Liver (tissue), 9 donors: ENCODE measurements around the gene HAVCR1. TPM values are rescaled to one million over a fixed set of nuclear protein-coding genes. Genes with fewer than 3 reads are reported as not detected.

Experiments used
- DNase-seq: peaks from one replicate; pipeline ENCODE4 v3.0.0-alpha.2; 2017; ENCODE audit warnings: low spot score
- H3K27ac ChIP-seq, 2 donors: one replicate each; pipeline ENCODE4 v1.7.0; 2013; ENCODE audit warnings: inconsistent platforms in 2 of 2, low read length in 2 of 2, control low read depth in 1 of 2, low read depth in 1 of 2, mild to moderate bottlenecking in 1 of 2
- H3K27me3 ChIP-seq, 4 donors: one replicate each; pipeline versions ENCODE4 v1.6.1 to v1.7.0; 2013; ENCODE audit warnings: low read length in 3 of 4, inconsistent platforms in 1 of 4, mild to moderate bottlenecking in 1 of 4, moderate library complexity in 1 of 4; ENCODE audit not compliant: control insufficient read depth in 4 of 4, insufficient read depth in 4 of 4
- H3K36me3 ChIP-seq, 4 donors: one replicate each; pipeline versions ENCODE4 v1.6.1 to v1.7.0; 2013; ENCODE audit warnings: low read length in 3 of 4, mild to moderate bottlenecking in 3 of 4, low read depth in 1 of 4, moderate library complexity in 1 of 4; ENCODE audit not compliant: control insufficient read depth in 4 of 4, insufficient read depth in 3 of 4
- H3K4me1 ChIP-seq, 4 donors: one replicate each; pipeline versions ENCODE4 v1.6.1 to v1.7.0; 2013; ENCODE audit warnings: low read length in 3 of 4, mild to moderate bottlenecking in 3 of 4, moderate library complexity in 1 of 4; ENCODE audit not compliant: control insufficient read depth in 4 of 4, insufficient read depth in 4 of 4
- H3K4me3 ChIP-seq, 3 donors: one replicate each; pipeline versions ENCODE4 v1.6.1 to v1.7.0; 2013; ENCODE audit warnings: low read length in 3 of 3, control low read depth in 1 of 3, low read depth in 1 of 3, mild to moderate bottlenecking in 1 of 3
- H3K9ac ChIP-seq, 2 donors: one replicate each; pipeline ENCODE4 v1.7.0; 2013; ENCODE audit warnings: low read length in 2 of 2, mild to moderate bottlenecking in 2 of 2, moderate library complexity in 2 of 2, control low read depth in 1 of 2, low read depth in 1 of 2
- H3K9me3 ChIP-seq, 4 donors: one replicate each; pipeline versions ENCODE4 v1.6.1 to v1.7.0; 2013; ENCODE audit warnings: low read length in 3 of 4; ENCODE audit not compliant: control insufficient read depth in 4 of 4
- FOXA1 ChIP-seq: IDR thresholded peaks from 2 replicates; pipeline ENCODE4 v1.6.1; 2016; ENCODE audit warnings: antibody characterized with exemption
- FOXA2 ChIP-seq: IDR thresholded peaks from 2 replicates; pipeline ENCODE4 v1.6.1; 2016; ENCODE audit warnings: antibody characterized with exemption
- GABPA ChIP-seq, 2 donors: IDR thresholded peaks in 1 of 2; conservative IDR thresholded peaks in 1 of 2; 2 replicates each; pipeline ENCODE4 v1.6.1; 2016; ENCODE audit warnings: antibody characterized with exemption in 2 of 2, mild to moderate bottlenecking in 1 of 2, moderate library complexity in 1 of 2
- HNF4A ChIP-seq, 2 donors: conservative IDR thresholded peaks; 2 replicates each; pipeline ENCODE4 v1.6.1; 2016; ENCODE audit warnings: antibody characterized with exemption in 2 of 2, mild to moderate bottlenecking in 2 of 2
- HNF4G ChIP-seq: IDR thresholded peaks from 2 replicates; pipeline ENCODE4 v1.6.1; 2016; ENCODE audit warnings: antibody characterized with exemption
- NR2F2 ChIP-seq: IDR thresholded peaks from 2 replicates; pipeline ENCODE4 v1.6.1; 2016; ENCODE audit warnings: antibody characterized with exemption
- RXRA ChIP-seq, 2 donors: IDR thresholded peaks; 2 replicates each; pipeline ENCODE4 v1.6.1; 2017 to 2018; ENCODE audit warnings: antibody characterized with exemption in 2 of 2, mild to moderate bottlenecking in 1 of 2
- SP1 ChIP-seq: IDR thresholded peaks from 2 replicates; pipeline ENCODE4 v1.6.1; 2018; ENCODE audit warnings: antibody characterized with exemption, mild to moderate bottlenecking
- TAF1 ChIP-seq: conservative IDR thresholded peaks from 2 replicates; pipeline ENCODE4 v1.6.1; 2016; ENCODE audit warnings: antibody characterized with exemption, mild to moderate bottlenecking
- YY1 ChIP-seq: IDR thresholded peaks from 2 replicates; pipeline ENCODE4 v1.6.1; 2016; ENCODE audit warnings: antibody characterized with exemption, mild to moderate bottlenecking
- ZBTB33 ChIP-seq: IDR thresholded peaks from 2 replicates; pipeline ENCODE4 v1.6.1; 2016; ENCODE audit warnings: antibody characterized with exemption
- WGBS: extraction: QIAGEN DNeasy Blood & Tissue Kit; methylation state at CpG from one replicate; pipeline ENCODE4 v1.1.7; 2013; 5-methylcytosine and 5-hydroxymethylcytosine counted together
- polyA plus RNA-seq, 2 donors: library from polyadenylated mRNA; stranded (reverse) in 1 of 2; unstranded in 1 of 2; fragments of 200-250 nt in 1 of 2; fragments of >200 nt in 1 of 2; fragmentation: Nextera tagmentation in 1 of 2; extraction: Ambion mirVana in 1 of 2; gene quantifications; one replicate each; pipeline versions ENCODE4 v1.2.1 to v1.2.3, GENCODE V29; 2013 to 2015
- total RNA-seq, 2 donors: library from RNA; depleted of rRNA; stranded (reverse); fragments of >200 nt; gene quantifications; one replicate each; pipeline ENCODE4 v1.2.3, GENCODE V29; 2014
- TF ChIP-seq, protein P1 (sequence below): fragments of 150-350 bp; IDR thresholded peaks from 2 replicates; pipeline ENCODE4 v1.5.1; 2017; ENCODE audit warnings: improper control_type of control experiment, low read depth, low read length; ENCODE audit not compliant: missing input control
- TF ChIP-seq, protein P2 (sequence below): IDR thresholded peaks from 2 replicates; pipeline ENCODE4 v1.6.1; 2016; ENCODE audit warnings: antibody characterized with exemption
- TF ChIP-seq, protein P3 (sequence below): IDR thresholded peaks from 2 replicates; pipeline ENCODE4 v1.6.1; 2016; ENCODE audit warnings: antibody characterized with exemption, mild to moderate bottlenecking
- TF ChIP-seq, protein P4 (sequence below): IDR thresholded peaks from 2 replicates; pipeline ENCODE4 v1.6.1; 2016; ENCODE audit warnings: antibody characterized with exemption
- donor health status: healthy.
- donor health status: healthy.
- donor health status: healthy.
- donor health status: healthy.
- donor health status: healthy.

The HAVCR1 gene
- total and polyA plus RNA-seq, 4 donors, result 0.07 to 2.8 (median 0.17) TPM; not detected in 1

DNA sequence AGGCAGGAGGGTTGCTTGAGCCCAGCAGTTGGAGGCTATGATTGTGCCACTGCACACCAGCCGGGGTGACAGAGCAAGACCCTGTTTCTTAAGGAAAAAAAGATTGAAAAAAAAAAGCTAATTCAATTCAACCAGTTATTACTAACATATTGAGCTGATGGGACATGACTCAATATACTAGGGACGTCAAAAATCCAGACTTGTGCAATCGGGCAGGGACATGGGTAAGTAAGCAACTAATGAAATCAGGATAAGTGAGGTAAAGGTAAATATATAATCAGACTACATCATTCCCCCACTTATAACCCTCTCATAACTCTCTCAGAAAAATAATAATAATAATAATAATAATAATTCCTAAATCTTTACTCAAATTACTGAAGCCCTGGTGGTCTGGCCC is 975 bp upstream of the HAVCR1 start:
- 60% methylated on average over 3 of the region's 3 CpGs for WGBS
- H3K27ac ChIP-seq, result no peak overlapping the region

DNA sequence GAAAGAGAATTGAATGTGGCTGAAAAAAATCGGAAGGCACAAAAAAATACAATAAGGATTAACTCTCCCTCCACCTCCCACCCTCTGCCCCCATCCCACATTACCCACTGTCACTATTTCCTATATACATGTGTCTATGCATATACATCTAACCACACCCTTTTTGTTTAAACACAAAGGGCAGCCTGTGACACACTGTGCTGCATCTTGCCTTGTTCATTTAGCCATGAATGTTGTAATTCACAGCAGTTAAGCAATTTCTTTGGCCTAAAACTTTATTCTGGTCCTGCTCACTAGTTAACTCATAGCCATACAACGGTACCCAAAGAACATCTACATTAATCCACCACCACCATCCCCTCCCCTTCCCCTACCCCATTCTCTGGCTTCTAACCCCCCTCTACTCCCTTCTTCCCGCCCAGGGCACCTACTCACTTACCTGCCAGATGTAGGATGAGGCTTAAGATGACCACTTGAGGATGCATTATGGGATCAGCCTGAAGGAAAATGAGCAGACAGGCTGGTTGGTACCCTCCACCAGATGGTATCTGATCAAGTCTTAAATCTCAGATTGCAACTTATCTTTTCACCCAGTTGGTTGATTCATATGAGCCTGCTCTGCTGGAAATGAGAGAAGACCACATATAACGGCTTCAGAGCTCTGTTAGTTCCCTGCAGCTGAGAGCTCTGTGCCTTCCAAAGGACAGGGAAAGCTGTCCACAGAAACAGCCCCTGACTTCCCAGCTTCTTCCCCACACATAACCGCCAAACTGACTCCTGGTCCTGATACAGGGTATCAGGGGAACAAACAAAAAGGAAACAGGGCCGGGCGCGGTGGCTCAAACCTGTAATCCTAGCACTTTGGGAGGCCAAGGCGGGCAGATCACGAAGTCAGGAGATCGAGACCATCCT is 1.2 kb downstream of the HAVCR1 start:
- H3K36me3 ChIP-seq, result no peaks in the 10 kb centered on the region
- H3K27me3 ChIP-seq, result no peaks in the 10 kb centered on the region
- no peaks in the 10 kb centered on the region for H3K9me3 ChIP-seq
- H3K4me3 ChIP-seq, result no peak overlapping the region
- H3K9ac ChIP-seq, result no peak overlapping the region
- no peak for DNase-seq
- H3K4me1 ChIP-seq, result peaks cover 0 to 10% (median 6%) of the 10 kb centered on the region in 4 donors
- no peak overlapping the region for H3K27ac ChIP-seq
- WGBS, result 86% methylated on average over 11 of the region's 11 CpGs
- TF ChIP-seq YY1 (no peak), HNF4G (no peak), GABPA (IDR thresholded peaks at IDR 0.05 in 1 of 2, conservative IDR thresholded peaks at IDR 0.05 in 1 of 2) (no peak), FOXA1 (no peak), TAF1 (no peak), HNF4A (conservative IDR thresholded peaks at IDR 0.05) (no peak), RXRA (IDR thresholded peaks at IDR 0.05) (no peak), ZBTB33 (no peak), NR2F2 (no peak)
- TF ChIP-seq, protein P1, sequence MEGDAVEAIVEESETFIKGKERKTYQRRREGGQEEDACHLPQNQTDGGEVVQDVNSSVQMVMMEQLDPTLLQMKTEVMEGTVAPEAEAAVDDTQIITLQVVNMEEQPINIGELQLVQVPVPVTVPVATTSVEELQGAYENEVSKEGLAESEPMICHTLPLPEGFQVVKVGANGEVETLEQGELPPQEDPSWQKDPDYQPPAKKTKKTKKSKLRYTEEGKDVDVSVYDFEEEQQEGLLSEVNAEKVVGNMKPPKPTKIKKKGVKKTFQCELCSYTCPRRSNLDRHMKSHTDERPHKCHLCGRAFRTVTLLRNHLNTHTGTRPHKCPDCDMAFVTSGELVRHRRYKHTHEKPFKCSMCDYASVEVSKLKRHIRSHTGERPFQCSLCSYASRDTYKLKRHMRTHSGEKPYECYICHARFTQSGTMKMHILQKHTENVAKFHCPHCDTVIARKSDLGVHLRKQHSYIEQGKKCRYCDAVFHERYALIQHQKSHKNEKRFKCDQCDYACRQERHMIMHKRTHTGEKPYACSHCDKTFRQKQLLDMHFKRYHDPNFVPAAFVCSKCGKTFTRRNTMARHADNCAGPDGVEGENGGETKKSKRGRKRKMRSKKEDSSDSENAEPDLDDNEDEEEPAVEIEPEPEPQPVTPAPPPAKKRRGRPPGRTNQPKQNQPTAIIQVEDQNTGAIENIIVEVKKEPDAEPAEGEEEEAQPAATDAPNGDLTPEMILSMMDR, result no peak
- TF ChIP-seq, protein P2, sequence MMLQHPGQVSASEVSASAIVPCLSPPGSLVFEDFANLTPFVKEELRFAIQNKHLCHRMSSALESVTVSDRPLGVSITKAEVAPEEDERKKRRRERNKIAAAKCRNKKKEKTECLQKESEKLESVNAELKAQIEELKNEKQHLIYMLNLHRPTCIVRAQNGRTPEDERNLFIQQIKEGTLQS, result no peak

More for the DNA sequence above, 975 bp upstream of the HAVCR1 start:
- no peak for DNase-seq
- Histone ChIP-seq H3K9me3 (no peaks in the 10 kb centered on the region), H3K4me1 (peaks cover 0 to 10% (median 6%) of the 10 kb centered on the region in 4 donors), H3K4me3 (no peak overlapping the region), H3K27me3 (no peaks in the 10 kb centered on the region), H3K9ac (no peak overlapping the region), H3K36me3 (no peaks in the 10 kb centered on the region)
- TF ChIP-seq, protein P3, sequence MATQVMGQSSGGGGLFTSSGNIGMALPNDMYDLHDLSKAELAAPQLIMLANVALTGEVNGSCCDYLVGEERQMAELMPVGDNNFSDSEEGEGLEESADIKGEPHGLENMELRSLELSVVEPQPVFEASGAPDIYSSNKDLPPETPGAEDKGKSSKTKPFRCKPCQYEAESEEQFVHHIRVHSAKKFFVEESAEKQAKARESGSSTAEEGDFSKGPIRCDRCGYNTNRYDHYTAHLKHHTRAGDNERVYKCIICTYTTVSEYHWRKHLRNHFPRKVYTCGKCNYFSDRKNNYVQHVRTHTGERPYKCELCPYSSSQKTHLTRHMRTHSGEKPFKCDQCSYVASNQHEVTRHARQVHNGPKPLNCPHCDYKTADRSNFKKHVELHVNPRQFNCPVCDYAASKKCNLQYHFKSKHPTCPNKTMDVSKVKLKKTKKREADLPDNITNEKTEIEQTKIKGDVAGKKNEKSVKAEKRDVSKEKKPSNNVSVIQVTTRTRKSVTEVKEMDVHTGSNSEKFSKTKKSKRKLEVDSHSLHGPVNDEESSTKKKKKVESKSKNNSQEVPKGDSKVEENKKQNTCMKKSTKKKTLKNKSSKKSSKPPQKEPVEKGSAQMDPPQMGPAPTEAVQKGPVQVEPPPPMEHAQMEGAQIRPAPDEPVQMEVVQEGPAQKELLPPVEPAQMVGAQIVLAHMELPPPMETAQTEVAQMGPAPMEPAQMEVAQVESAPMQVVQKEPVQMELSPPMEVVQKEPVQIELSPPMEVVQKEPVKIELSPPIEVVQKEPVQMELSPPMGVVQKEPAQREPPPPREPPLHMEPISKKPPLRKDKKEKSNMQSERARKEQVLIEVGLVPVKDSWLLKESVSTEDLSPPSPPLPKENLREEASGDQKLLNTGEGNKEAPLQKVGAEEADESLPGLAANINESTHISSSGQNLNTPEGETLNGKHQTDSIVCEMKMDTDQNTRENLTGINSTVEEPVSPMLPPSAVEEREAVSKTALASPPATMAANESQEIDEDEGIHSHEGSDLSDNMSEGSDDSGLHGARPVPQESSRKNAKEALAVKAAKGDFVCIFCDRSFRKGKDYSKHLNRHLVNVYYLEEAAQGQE, result no peak
- TF ChIP-seq SP1 (no peak), FOXA2 (no peak), RXRA (IDR thresholded peaks at IDR 0.05) (peak in 1 of 2 donors; percentile 34), ZBTB33 (no peak), TAF1 (no peak), YY1 (no peak), HNF4A (conservative IDR thresholded peaks at IDR 0.05) (peak in 1 of 2 donors; percentile 34)
- TF ChIP-seq, protein P4, sequence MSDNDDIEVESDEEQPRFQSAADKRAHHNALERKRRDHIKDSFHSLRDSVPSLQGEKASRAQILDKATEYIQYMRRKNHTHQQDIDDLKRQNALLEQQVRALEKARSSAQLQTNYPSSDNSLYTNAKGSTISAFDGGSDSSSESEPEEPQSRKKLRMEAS, result peak; percentile 19
- TF ChIP-seq, protein P2, result no peak
